GM23248 (cell line): ENCODE data around the gene SLC5A6. TPM values are rescaled to one million over a fixed set of nuclear protein-coding genes. Genes with fewer than 3 reads are reported as not detected.

ENCODE experiments used
- DNase-seq: peaks from one replicate; pipeline ENCODE4 v3.0.0-alpha.2; 2015
- H2AFZ ChIP-seq: fragments of 200-600 bp; sonication (generic); 2 replicates; pipeline ENCODE4 v1.6.1; 2016; ENCODE audit warnings: antibody characterized with exemption
- H3F3A ChIP-seq: fragments of 200-600 bp; sonication (generic); 2 replicates; pipeline ENCODE4 v1.6.1; 2016; ENCODE audit warnings: mild to moderate bottlenecking, antibody characterized with exemption, mixed run types; ENCODE audit not compliant: insufficient read depth
- H3K27ac ChIP-seq: fragments of 200-600 bp; sonication (generic); 2 replicates; pipeline ENCODE4 v1.5.1; 2016; ENCODE audit warnings: mild to moderate bottlenecking
- H3K27me3 ChIP-seq: fragments of 200-600 bp; sonication (generic); replicated peaks from 2 replicates; pipeline ENCODE4 v1.6.1; 2016; ENCODE audit warnings: mild to moderate bottlenecking; ENCODE audit not compliant: insufficient read depth
- H3K36me3 ChIP-seq: fragments of 200-600 bp; sonication (generic); 2 replicates; pipeline ENCODE4 v1.6.1; 2016; ENCODE audit warnings: low read depth, mild to moderate bottlenecking
- H3K4me1 ChIP-seq: fragments of 200-600 bp; sonication (generic); 2 replicates; pipeline ENCODE4 v1.6.1; 2016; ENCODE audit warnings: mild to moderate bottlenecking; ENCODE audit not compliant: insufficient read depth
- H3K4me2 ChIP-seq: fragments of 200-600 bp; sonication (generic); one replicate; pipeline ENCODE4 v1.6.1; 2016; ENCODE audit warnings: mild to moderate bottlenecking; ENCODE audit not compliant: unreplicated experiment
- H3K4me3 ChIP-seq: fragments of 200-600 bp; sonication (generic); 2 replicates; pipeline ENCODE4 v1.5.1; 2016; ENCODE audit warnings: mild to moderate bottlenecking
- H3K79me2 ChIP-seq: fragments of 200-600 bp; sonication (generic); 2 replicates; pipeline ENCODE4 v1.6.1; 2016; ENCODE audit warnings: mild to moderate bottlenecking; ENCODE audit not compliant: insufficient read depth
- H3K9ac ChIP-seq: fragments of 200-600 bp; sonication (generic); 2 replicates; pipeline ENCODE4 v1.6.1; 2016; ENCODE audit warnings: mild to moderate bottlenecking
- H3K9me2 ChIP-seq: fragments of 200-600 bp; sonication (generic); 2 replicates; pipeline ENCODE4 v1.6.1; 2016; ENCODE audit warnings: mixed run types, mild to moderate bottlenecking, moderate library complexity; ENCODE audit not compliant: insufficient read depth
- H3K9me3 ChIP-seq: fragments of 200-600 bp; sonication (generic); one replicate; pipeline ENCODE4 v1.6.1; 2017; ENCODE audit warnings: low read depth
- H4K20me1 ChIP-seq: fragments of 200-600 bp; sonication (generic); 2 replicates; pipeline ENCODE4 v1.6.0; 2016; ENCODE audit not compliant: insufficient read depth
- EZH2 ChIP-seq: fragments of 200-600 bp; sonication (generic); IDR thresholded peaks from 2 replicates; pipeline ENCODE4 v1.6.1; 2018; ENCODE audit warnings: antibody characterized with exemption, mild to moderate bottlenecking; ENCODE audit not compliant: insufficient read depth, poor library complexity, severe bottlenecking
- EZH2phosphoT487 ChIP-seq: fragments of 200-600 bp; sonication (generic); IDR thresholded peaks from 2 replicates; pipeline ENCODE4 v1.6.1; 2018; ENCODE audit warnings: antibody characterized with exemption, moderate library complexity, mild to moderate bottlenecking, low read depth; ENCODE audit not compliant: insufficient read depth
- WGBS, 2 experiments: methylation state at CpG; one replicate each; pipeline ENCODE4 v1.1.6; 2015 to 2017; ENCODE audit warnings: low lambda C conversion rate in 2 of 2, low coverage in 1 of 2; ENCODE audit errors: missing lambda C conversion rate in 2 of 2; 5-methylcytosine and 5-hydroxymethylcytosine counted together
- in situ Hi-C: fragments of 300-500 bp; cut with MboI; formaldehyde crosslinking; loops from 2 replicates; pipeline ENCODE4 v1.15.0; 2020
- polyA plus RNA-seq: library from polyadenylated mRNA; unstranded; fragments of >200 nt; fragmentation: Nextera tagmentation; extraction: Ambion mirVana; gene quantifications from 2 replicates; pipeline ENCODE4 v1.2.1, GENCODE V29; 2016
- total RNA-seq: library from RNA; depleted of rRNA; stranded (reverse); fragments of >200 nt; shearing (Covaris generic); gene quantifications from 2 replicates; pipeline ENCODE4 v1.2.3, GENCODE V29; 2014

Gene SLC5A6
- total and polyA plus RNA-seq, 2 experiments from 2014 or later, result 9.4 to 13.5 TPM

GRCh38 chr2:27212626-27213471 lies 781 bp upstream of the SLC5A6 start:
- no peaks in the 10 kb centered on the region for H3K27me3 ChIP-seq
- H3K4me1 ChIP-seq, result peaks cover 11% of the 10 kb centered on the region
- DNase-seq, result peak; percentile 86
- no peaks in the 10 kb centered on the region for H4K20me1 ChIP-seq
- no peaks in the 10 kb centered on the region; the same call in 1 of the 2 replicates for H3K36me3 ChIP-seq
- H2AFZ ChIP-seq, result peak overlapping the region; percentile 85
- H3K9me3 ChIP-seq, result no peaks in the 10 kb centered on the region
- WGBS, 2 experiments, result 3% methylated on average over 34 of the region's 34 CpGs
- in situ Hi-C loops, result no loop called here
- no peak for TF ChIP-seq EZH2
- TF ChIP-seq EZH2phosphoT487, result no peak
- H3K27ac ChIP-seq, result peak overlapping the region; percentile 98
- H3K9me2 ChIP-seq, result no peaks in the 10 kb centered on the region
- peak overlapping the region; percentile 99 for H3K9ac ChIP-seq
- H3K4me3 ChIP-seq, result peak overlapping the region; percentile 93
- H3K79me2 ChIP-seq, result peaks cover 21% of the 10 kb centered on the region
- H3F3A ChIP-seq, result peaks cover 15% of the 10 kb centered on the region; the same call in 1 of the 2 replicates
- H3K4me2 ChIP-seq, result peak overlapping the region; percentile 91

DNA sequence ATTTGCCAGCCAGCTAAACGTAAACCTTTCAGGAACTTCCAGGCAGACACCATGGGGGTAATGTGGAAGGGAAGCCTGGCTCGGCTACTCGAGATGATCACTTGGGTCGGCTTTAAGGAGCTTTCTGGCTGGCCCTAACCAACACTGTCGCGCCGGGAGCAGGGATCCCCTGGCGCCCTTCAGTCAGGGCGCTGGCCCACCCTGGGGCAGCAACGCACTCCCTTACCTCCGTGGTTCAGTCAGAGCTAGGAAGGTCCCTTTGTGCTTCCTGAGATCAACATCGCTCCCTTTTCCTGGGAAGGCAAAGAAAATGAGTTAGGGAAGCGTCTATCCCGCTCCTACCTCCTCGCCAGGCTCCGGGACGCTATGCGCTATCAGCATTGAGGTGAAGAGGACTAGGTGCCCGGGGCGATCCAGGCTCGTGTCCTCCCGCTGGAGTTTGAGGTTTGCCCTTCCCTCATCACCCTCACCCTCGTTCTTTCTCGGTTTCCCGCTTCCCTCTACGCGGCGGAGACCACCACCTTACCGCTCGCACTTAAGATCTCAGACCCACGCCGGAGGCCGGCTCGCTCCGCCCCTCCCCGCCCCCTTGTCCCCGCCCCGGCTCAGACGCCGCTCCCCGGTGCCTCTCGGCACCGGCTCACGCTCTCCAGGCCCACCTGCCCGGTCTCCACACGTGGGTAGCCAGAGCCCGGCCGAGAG lies 676 bp downstream of the SLC5A6 start:
- Histone ChIP-seq H3K27ac (peak overlapping the region; percentile 98; the same call in 1 of the 2 replicates), H3K4me3 (peak overlapping the region; percentile 93), H2AFZ (peak overlapping the region; percentile 85), H4K20me1 (no peaks in the 10 kb centered on the region), H3K4me2 (peak overlapping the region; percentile 89), H3K79me2 (peaks cover 18% of the 10 kb centered on the region), H3K9me2 (no peaks in the 10 kb centered on the region), H3K9ac (peak overlapping the region; percentile 99), H3K4me1 (peaks cover 7% of the 10 kb centered on the region), H3F3A (peaks cover 15% of the 10 kb centered on the region; the same call in 1 of the 2 replicates), H3K36me3 (no peaks in the 10 kb centered on the region; the same call in 1 of the 2 replicates), H3K9me3 (no peaks in the 10 kb centered on the region), H3K27me3 (no peaks in the 10 kb centered on the region)
- no peak for TF ChIP-seq EZH2
- no peak for TF ChIP-seq EZH2phosphoT487
- WGBS, 2 experiments, result 2% methylated on average over 27 to 46 of the region's 48 CpGs
- peak; percentile 59 for DNase-seq
- in situ Hi-C loops, result no loop called here

- Histone ChIP-seq H2AFZ (no peak overlapping the region), H3K4me2 (no peak overlapping the region), H3K4me3 (no peak overlapping the region), H3K36me3 (no peaks in the 10 kb centered on the region; the same call in 1 of the 2 replicates), H3K9ac (no peak overlapping the region), H3K27me3 (no peaks in the 10 kb centered on the region), H3K9me2 (no peaks in the 10 kb centered on the region), H3K9me3 (no peaks in the 10 kb centered on the region), H3K79me2 (peaks cover 18% of the 10 kb centered on the region), H4K20me1 (no peaks in the 10 kb centered on the region), H3F3A (peaks cover 15% of the 10 kb centered on the region; the same call in 1 of the 2 replicates), H3K27ac (no peak overlapping the region), H3K4me1 (peaks cover 7% of the 10 kb centered on the region)
- WGBS, 2 experiments, result 93 to 95% methylated on average over 6 of the region's 6 CpGs
- TF ChIP-seq EZH2 (no peak), EZH2phosphoT487 (no peak)
- no peak for DNase-seq
- in situ Hi-C loops, result no loop called here
Observed at GRCh38 chr2:27209621-27210401, 2.3 kb downstream of the SLC5A6 start.
